NCI-H2227 (cell line): ENCODE data around the gene TNNT2.

Source experiments
- DNase-seq: peaks from one replicate; lab custom pipeline; 2025; ENCODE audit not compliant: unreplicated experiment; lab: John Stamatoyannopoulos, UW

The TNNT2 gene

GRCh38 chr1:201320168-201320788, 57.2 kb downstream of the TNNT2 start:
- no peak for DNase-seq

DNA sequence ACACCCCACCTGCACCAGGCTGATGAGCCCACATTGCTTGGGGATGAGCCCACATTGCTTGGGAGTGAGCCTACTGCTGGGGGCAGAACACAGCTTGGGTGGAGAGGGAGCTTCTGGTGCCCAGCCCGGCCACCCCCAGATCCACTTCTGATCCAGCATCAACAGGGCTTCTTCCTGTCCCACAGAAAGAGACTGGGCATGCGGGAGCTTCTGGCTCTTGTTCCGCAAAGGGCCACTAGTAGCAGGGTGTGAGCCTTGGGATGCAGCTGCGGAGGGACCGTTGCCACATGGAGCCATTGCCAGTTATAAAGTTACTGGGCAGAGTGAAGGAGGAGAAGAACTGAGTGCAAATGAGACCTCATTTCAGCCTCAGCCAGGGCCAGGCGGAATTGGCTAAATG, 57.8 kb downstream of the TNNT2 start:
- no peak for DNase-seq

DNA sequence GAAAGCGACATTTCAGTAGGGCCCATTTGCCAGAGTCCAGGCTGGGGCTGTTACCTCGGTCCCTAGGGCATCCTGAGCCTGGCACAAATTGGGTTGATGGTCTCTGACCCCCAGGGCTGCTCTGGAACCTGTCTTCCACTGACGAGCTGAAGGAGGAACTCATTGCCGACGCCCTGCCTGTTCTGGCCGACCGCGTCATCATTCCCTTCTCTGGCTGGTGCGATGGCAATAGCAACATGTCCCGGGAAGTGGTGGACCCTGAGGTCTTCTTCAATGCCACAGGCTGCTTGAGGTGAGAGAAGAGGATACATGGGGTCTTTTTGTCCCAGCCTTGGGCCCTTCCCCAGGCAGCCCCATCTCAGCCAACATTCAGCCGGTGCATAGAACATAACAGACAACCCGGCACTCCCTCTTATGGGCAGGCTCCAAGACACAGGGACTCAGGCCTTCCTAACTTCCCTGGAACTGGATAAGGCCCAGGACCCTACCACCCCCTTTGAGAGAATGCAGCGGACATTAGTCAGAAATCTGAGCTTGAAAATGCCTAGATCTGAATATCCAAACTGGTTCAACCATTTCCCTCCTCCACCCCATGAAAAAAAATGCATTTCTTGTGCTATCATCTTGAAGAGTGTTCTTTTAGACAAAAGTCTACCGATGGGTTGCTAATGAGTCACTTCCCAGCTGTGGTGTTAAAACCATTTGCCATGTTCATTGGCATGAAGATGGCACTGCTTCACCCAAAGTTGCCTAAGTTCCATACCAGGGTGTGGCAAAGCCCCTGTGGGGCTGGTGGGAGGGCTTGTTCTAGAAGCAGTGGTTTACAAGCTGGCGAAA, 58.8 kb downstream of the TNNT2 start:
- no peak for DNase-seq

- no peak for DNase-seq
Measured at GRCh38 chr1:201317551-201317950, 59.9 kb downstream of the TNNT2 start.

DNA sequence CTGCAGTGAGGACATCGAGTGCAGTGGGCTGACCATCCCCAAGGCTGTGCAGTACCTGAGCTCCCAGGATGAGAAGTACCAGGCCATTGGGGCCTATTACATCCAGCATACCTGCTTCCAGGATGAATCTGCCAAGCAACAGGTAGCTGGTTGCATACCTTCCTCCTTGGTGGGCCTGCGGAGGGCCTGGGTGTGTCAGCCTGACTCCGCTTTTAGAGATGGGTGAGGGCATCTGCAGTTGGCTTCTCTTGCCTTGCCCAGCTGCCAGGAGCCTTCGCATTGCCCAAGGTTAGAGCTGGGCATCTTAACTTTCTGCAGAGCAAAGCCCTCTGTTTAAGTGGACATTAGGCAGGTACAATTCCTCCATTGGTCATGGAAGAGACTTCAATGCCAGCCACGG, 60.9 kb downstream of the TNNT2 start:
- DNase-seq = no peak

GRCh38 chr1:201313086-201313485, 64.4 kb downstream of the TNNT2 start:
- DNase-seq = no peak

DNA sequence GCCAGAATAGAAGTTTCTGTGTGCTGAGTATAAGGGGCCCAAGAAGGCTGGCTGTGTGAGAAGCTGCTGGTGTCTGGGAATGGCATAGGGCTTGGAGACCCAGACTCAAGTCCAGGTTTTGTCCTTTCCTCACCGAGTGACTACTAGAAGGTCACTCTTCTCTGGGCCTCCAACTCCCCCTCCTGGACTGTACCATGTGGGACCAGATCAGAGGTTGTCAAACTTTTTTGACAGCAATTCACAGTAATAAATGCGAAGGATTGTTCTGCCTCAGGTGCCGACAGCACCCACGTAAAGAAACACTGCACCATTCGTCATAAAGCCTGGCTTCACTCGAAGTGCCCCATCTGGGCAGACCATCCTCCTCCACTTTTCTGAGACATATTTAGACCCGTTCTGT, 65.2 kb downstream of the TNNT2 start:
- DNase-seq = no peak

- no peak for DNase-seq
Measured at GRCh38 chr1:201311356-201312011, 66.0 kb downstream of the TNNT2 start.

- DNase-seq = no peak
Measured at GRCh38 chr1:201310986-201311355, 66.5 kb downstream of the TNNT2 start.

DNA sequence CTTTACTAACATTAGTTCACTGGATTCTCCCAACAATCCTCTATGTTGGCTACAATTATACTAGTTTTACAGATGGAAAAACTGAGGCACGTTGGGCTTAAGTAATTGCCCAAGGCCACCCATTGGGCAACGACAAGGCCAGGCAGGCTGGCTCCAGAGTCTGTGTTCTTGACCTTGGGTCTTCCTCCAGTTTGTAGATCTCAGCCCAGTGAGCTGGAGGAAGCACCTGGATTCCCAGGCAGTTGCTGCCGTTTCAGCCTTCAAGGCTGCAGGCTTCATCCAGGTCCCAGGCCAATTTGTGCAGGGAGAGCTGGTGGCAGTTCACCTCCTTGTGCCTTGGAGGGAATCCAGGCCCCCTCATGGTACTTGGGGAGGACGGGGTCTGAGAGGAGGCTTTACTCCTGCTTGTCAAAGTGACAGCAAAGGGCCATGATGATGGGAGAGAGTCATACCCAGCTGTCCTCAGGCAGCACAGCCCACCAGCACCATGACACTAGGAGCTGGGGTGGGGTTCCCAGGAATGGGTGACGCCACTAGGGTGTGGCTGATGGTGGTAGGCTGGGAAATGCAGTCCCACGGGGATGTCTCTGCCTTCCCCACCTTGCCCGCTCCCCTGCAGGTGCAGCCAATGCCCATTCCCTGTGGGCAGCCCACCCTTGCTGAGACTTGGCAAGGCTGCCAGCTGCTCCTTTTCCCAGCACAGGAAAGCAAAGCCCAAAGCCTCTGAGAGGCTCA, 67.1 kb downstream of the TNNT2 start:
- DNase-seq = no peak

DNA sequence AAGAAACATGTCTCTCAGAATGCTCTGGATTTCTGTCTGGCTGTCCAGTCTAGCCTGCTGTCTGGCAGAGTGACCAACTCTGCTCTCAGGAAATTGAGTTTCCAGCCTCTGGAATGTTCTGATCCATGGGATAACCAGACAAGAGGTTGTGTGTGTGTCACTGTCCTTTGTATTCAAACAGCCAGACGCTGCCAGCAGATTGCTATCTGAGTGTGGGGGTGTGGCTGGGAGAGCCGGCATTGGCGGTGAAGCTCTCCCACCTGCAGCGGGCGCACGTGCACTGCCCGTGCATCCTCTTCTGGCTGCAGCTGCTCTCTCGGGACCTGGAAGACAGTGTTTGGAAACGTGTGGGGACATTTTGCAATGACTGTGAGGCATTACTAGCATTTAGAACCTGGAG, 68.1 kb downstream of the TNNT2 start:
- DNase-seq = peak; percentile 87
